Body of pancreas (tissue), 4 donors: ENCODE data around the gene IQCM.

ENCODE experiments used
- POLR2A ChIP-seq, 3 donors: fragments of 450-650 bp; IDR thresholded peaks; one replicate each; pipeline ENCODE4 v1.6.1; 2016; ENCODE audit warnings: antibody characterized with exemption in 3 of 3, mild to moderate bottlenecking in 2 of 3
- TF ChIP-seq, protein P1 (sequence below), 7 experiments: fragments of 450-650 bp in 4 of 7; fragments of 200-600 bp in 3 of 7; sonication (generic) in 3 of 7; IDR thresholded peaks; one replicate each; pipeline ENCODE4 v1.5.1; 2016 to 2019; ENCODE audit warnings: antibody characterized with exemption in 7 of 7

DNA sequence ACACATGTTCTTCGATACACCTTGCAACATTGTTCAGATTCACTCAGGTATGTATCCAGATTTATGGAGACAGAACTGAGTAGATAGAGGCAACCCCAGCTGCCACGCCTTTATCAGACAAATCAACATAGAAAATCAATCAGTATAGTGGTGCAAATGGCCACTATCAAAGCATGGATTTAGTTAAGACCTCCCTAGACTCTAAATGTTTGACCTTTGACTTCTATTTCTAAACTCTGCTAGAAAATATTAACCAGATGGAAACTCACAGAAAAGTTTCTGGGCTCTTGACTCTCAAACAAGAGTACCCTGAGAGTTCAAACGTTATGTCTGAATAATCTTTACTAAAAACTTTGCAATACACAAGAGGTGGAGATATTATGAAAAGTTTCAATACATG lies 411.5 kb downstream of the IQCM start:
- TF ChIP-seq, protein P1, sequence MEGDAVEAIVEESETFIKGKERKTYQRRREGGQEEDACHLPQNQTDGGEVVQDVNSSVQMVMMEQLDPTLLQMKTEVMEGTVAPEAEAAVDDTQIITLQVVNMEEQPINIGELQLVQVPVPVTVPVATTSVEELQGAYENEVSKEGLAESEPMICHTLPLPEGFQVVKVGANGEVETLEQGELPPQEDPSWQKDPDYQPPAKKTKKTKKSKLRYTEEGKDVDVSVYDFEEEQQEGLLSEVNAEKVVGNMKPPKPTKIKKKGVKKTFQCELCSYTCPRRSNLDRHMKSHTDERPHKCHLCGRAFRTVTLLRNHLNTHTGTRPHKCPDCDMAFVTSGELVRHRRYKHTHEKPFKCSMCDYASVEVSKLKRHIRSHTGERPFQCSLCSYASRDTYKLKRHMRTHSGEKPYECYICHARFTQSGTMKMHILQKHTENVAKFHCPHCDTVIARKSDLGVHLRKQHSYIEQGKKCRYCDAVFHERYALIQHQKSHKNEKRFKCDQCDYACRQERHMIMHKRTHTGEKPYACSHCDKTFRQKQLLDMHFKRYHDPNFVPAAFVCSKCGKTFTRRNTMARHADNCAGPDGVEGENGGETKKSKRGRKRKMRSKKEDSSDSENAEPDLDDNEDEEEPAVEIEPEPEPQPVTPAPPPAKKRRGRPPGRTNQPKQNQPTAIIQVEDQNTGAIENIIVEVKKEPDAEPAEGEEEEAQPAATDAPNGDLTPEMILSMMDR (IDR thresholded peaks at IDR 0.05), result no peak
- TF ChIP-seq POLR2A (IDR thresholded peaks at IDR 0.05), result no peak
